GM23248 (cell line): Measurements from ENCODE around the gene ZFAND5. TPM values are rescaled to one million over a fixed set of nuclear protein-coding genes. Genes with fewer than 3 reads are reported as not detected.

Experiments used
- DNase-seq: peaks from one replicate; pipeline ENCODE4 v3.0.0-alpha.2; 2015
- H2AFZ ChIP-seq: fragments of 200-600 bp; sonication (generic); 2 replicates; pipeline ENCODE4 v1.6.1; 2016; ENCODE audit warnings: antibody characterized with exemption
- H3F3A ChIP-seq: fragments of 200-600 bp; sonication (generic); 2 replicates; pipeline ENCODE4 v1.6.1; 2016; ENCODE audit warnings: mild to moderate bottlenecking, antibody characterized with exemption, mixed run types; ENCODE audit not compliant: insufficient read depth
- H3K27ac ChIP-seq: fragments of 200-600 bp; sonication (generic); 2 replicates; pipeline ENCODE4 v1.5.1; 2016; ENCODE audit warnings: mild to moderate bottlenecking
- H3K27me3 ChIP-seq: fragments of 200-600 bp; sonication (generic); replicated peaks from 2 replicates; pipeline ENCODE4 v1.6.1; 2016; ENCODE audit warnings: mild to moderate bottlenecking; ENCODE audit not compliant: insufficient read depth
- H3K36me3 ChIP-seq: fragments of 200-600 bp; sonication (generic); 2 replicates; pipeline ENCODE4 v1.6.1; 2016; ENCODE audit warnings: low read depth, mild to moderate bottlenecking
- H3K4me1 ChIP-seq: fragments of 200-600 bp; sonication (generic); 2 replicates; pipeline ENCODE4 v1.6.1; 2016; ENCODE audit warnings: mild to moderate bottlenecking; ENCODE audit not compliant: insufficient read depth
- H3K4me2 ChIP-seq: fragments of 200-600 bp; sonication (generic); one replicate; pipeline ENCODE4 v1.6.1; 2016; ENCODE audit warnings: mild to moderate bottlenecking; ENCODE audit not compliant: unreplicated experiment
- H3K4me3 ChIP-seq: fragments of 200-600 bp; sonication (generic); 2 replicates; pipeline ENCODE4 v1.5.1; 2016; ENCODE audit warnings: mild to moderate bottlenecking
- H3K79me2 ChIP-seq: fragments of 200-600 bp; sonication (generic); 2 replicates; pipeline ENCODE4 v1.6.1; 2016; ENCODE audit warnings: mild to moderate bottlenecking; ENCODE audit not compliant: insufficient read depth
- H3K9ac ChIP-seq: fragments of 200-600 bp; sonication (generic); 2 replicates; pipeline ENCODE4 v1.6.1; 2016; ENCODE audit warnings: mild to moderate bottlenecking
- H3K9me2 ChIP-seq: fragments of 200-600 bp; sonication (generic); 2 replicates; pipeline ENCODE4 v1.6.1; 2016; ENCODE audit warnings: mixed run types, mild to moderate bottlenecking, moderate library complexity; ENCODE audit not compliant: insufficient read depth
- H3K9me3 ChIP-seq: fragments of 200-600 bp; sonication (generic); one replicate; pipeline ENCODE4 v1.6.1; 2017; ENCODE audit warnings: low read depth
- H4K20me1 ChIP-seq: fragments of 200-600 bp; sonication (generic); 2 replicates; pipeline ENCODE4 v1.6.0; 2016; ENCODE audit not compliant: insufficient read depth
- EZH2 ChIP-seq: fragments of 200-600 bp; sonication (generic); IDR thresholded peaks from 2 replicates; pipeline ENCODE4 v1.6.1; 2018; ENCODE audit warnings: antibody characterized with exemption, mild to moderate bottlenecking; ENCODE audit not compliant: insufficient read depth, poor library complexity, severe bottlenecking
- EZH2phosphoT487 ChIP-seq: fragments of 200-600 bp; sonication (generic); IDR thresholded peaks from 2 replicates; pipeline ENCODE4 v1.6.1; 2018; ENCODE audit warnings: antibody characterized with exemption, moderate library complexity, mild to moderate bottlenecking, low read depth; ENCODE audit not compliant: insufficient read depth
- WGBS, 2 experiments: methylation state at CpG; one replicate each; pipeline ENCODE4 v1.1.6; 2015 to 2017; ENCODE audit warnings: low lambda C conversion rate in 2 of 2, low coverage in 1 of 2; ENCODE audit errors: missing lambda C conversion rate in 2 of 2; 5-methylcytosine and 5-hydroxymethylcytosine counted together
- in situ Hi-C: fragments of 300-500 bp; cut with MboI; formaldehyde crosslinking; loops from 2 replicates; pipeline ENCODE4 v1.15.0; 2020
- polyA plus RNA-seq: library from polyadenylated mRNA; unstranded; fragments of >200 nt; fragmentation: Nextera tagmentation; extraction: Ambion mirVana; gene quantifications from 2 replicates; pipeline ENCODE4 v1.2.1, GENCODE V29; 2016
- total RNA-seq: library from RNA; depleted of rRNA; stranded (reverse); fragments of >200 nt; shearing (Covaris generic); gene quantifications from 2 replicates; pipeline ENCODE4 v1.2.3, GENCODE V29; 2014

The ZFAND5 gene
- total and polyA plus RNA-seq, 2 experiments from 2014 or later, result 178 to 184 TPM

GRCh38 chr9:72351538-72352453 lies 13.2 kb downstream of the ZFAND5 start:
- TF ChIP-seq EZH2phosphoT487, result no peak
- no peak for TF ChIP-seq EZH2
- Histone ChIP-seq H3K27ac (peak overlapping the region; percentile 51), H2AFZ (no peak overlapping the region), H3K4me1 (peaks cover 41% of the 10 kb centered on the region; the same call in 1 of the 2 replicates), H3K36me3 (peaks cover 37% of the 10 kb centered on the region), H3K4me3 (no peak overlapping the region), H3F3A (peaks cover 80% of the 10 kb centered on the region), H3K9me3 (no peaks in the 10 kb centered on the region), H3K4me2 (no peak overlapping the region), H3K9ac (no peak overlapping the region), H3K27me3 (no peaks in the 10 kb centered on the region), H4K20me1 (no peaks in the 10 kb centered on the region), H3K79me2 (peaks cover 36% of the 10 kb centered on the region), H3K9me2 (no peaks in the 10 kb centered on the region)
- WGBS, 2 experiments, result 83 to 88% methylated on average over 15 of the region's 15 CpGs
- in situ Hi-C loops, result no loop called here
- peak; percentile 85 for DNase-seq

GRCh38 chr9:72349911-72350310 lies 15.1 kb downstream of the ZFAND5 start:
- Histone ChIP-seq H3F3A (peaks cover 62% of the 10 kb centered on the region), H3K9me3 (no peaks in the 10 kb centered on the region), H4K20me1 (no peaks in the 10 kb centered on the region), H3K27ac (no peak overlapping the region), H3K4me2 (no peak overlapping the region), H3K9me2 (no peaks in the 10 kb centered on the region), H3K9ac (no peak overlapping the region), H3K4me3 (no peak overlapping the region), H3K36me3 (peaks cover 18% of the 10 kb centered on the region), H2AFZ (no peak overlapping the region), H3K27me3 (no peaks in the 10 kb centered on the region), H3K4me1 (peaks cover 27% of the 10 kb centered on the region; the same call in 1 of the 2 replicates), H3K79me2 (peaks cover 17% of the 10 kb centered on the region)
- in situ Hi-C loops, result no loop called here
- no peak for TF ChIP-seq EZH2
- TF ChIP-seq EZH2phosphoT487, result no peak
- 95 to 100% methylated on average over 1 of the region's 1 CpG for WGBS, 2 experiments
- DNase-seq, result peak; percentile 8

GRCh38 chr9:72349240-72349639 lies 15.8 kb downstream of the ZFAND5 start:
- Histone ChIP-seq H3K4me1 (peaks cover 23% of the 10 kb centered on the region; the same call in 1 of the 2 replicates), H3K79me2 (peaks cover 10% of the 10 kb centered on the region), H3K27me3 (no peaks in the 10 kb centered on the region), H3K9me3 (no peaks in the 10 kb centered on the region), H3K9ac (no peak overlapping the region), H3K27ac (no peak overlapping the region), H3F3A (peaks cover 55% of the 10 kb centered on the region), H4K20me1 (no peaks in the 10 kb centered on the region), H2AFZ (no peak overlapping the region), H3K4me2 (no peak overlapping the region), H3K36me3 (peaks cover 11% of the 10 kb centered on the region), H3K9me2 (no peaks in the 10 kb centered on the region), H3K4me3 (no peak overlapping the region)
- peak; percentile 12 for DNase-seq
- TF ChIP-seq EZH2phosphoT487 (no peak), EZH2 (no peak)
- 52 to 60% methylated on average over 2 of the region's 2 CpGs for WGBS, 2 experiments
- in situ Hi-C loops, result no loop called here

- 38 to 50% methylated on average over 1 of the region's 1 CpG for WGBS, 2 experiments
These were observed 18.7 kb downstream of the ZFAND5 start for GRCh38 chr9:72346333-72346732.

More at GRCh38 chr9:72346333-72346732, 18.7 kb downstream of the ZFAND5 start:
- Histone ChIP-seq H3K79me2 (no peaks in the 10 kb centered on the region), H4K20me1 (no peaks in the 10 kb centered on the region), H3K4me2 (no peak overlapping the region), H3K4me1 (no peaks in the 10 kb centered on the region), H3K9me2 (no peaks in the 10 kb centered on the region), H3F3A (peaks cover 28% of the 10 kb centered on the region), H3K36me3 (no peaks in the 10 kb centered on the region), H3K9ac (no peak overlapping the region), H3K27me3 (no peaks in the 10 kb centered on the region), H3K9me3 (no peaks in the 10 kb centered on the region), H3K27ac (no peak overlapping the region), H3K4me3 (no peak overlapping the region), H2AFZ (no peak overlapping the region)
- DNase-seq, result no peak
- no peak for TF ChIP-seq EZH2
- TF ChIP-seq EZH2phosphoT487, result no peak
- in situ Hi-C loops, result no loop called here
